ENCODE results near the gene CAMK2G.
"Not testable (repeated sequence)": the region's sequence is repeated elsewhere in the genome, so short reads cannot be mapped to it uniquely, and the experiment has no call there.

The CAMK2G gene

DNA sequence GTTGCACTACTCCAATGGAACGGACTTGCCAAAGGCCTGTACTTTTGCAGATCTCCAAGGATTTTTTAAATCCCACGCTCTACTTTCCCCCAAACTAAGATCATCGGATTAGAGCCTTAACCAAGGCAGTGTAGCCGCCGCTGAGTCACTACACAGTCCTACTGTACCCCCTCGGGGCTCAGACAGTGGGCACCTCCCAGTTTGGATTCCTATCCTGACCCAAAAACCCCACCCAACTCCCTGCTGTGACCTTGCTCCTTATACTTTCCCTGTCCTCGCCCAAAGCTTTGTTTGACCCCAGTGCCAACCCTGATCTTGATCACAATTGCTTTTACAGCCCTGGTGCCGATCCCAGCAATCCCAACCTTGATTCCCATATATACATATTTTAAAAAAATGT, 19.1 kb upstream of the CAMK2G start:
- peaks cover 12% of the 10 kb centered on the region for H3K4me1 Mint-ChIP-seq (ENCODE audit: low read depth)
- H3K9me3 Mint-ChIP-seq, result no peaks in the 10 kb centered on the region
- peaks cover 11% of the 10 kb centered on the region for H3K27me3 Mint-ChIP-seq (ENCODE audit: low read depth)
- H3K4me3 Mint-ChIP-seq, result no peak overlapping the region
- H3K27ac Mint-ChIP-seq, result no peak overlapping the region
- H3K36me3 Mint-ChIP-seq (ENCODE audit: low read depth), result no peaks in the 10 kb centered on the region

DNA sequence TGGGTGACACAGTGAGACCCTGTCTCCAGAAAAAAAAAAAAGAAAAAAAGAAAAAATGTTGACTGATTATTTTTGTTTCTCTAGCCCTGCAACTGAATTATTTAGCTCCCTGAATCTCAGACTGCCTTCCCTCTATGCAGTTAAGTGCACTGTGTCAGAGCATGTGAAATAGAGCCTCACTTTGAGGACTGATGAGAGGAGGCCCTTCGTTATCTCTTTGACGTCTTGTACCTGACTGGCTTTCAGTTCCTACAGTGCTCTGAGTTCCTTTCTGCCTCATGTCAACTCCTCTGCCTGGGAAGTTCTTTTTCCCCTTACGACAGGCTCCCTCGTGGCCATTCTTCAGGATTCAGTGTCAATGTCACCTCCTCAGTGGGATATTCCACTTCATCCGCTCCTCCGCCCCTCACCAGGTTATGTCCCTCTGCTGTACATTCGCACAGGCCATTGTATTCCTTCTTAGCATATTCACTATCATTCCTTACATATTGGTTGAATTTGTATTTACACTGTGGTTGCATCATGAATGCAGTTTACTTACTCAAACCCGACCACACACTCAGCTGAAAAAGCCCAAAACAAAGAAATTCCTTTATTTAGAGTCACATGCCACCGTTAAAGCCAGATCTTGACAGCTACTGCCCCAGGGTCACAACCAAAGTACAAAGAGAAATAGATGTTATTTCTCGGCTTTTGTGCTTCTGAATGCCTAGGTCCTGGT, 18.1 kb upstream of the CAMK2G start:
- Mint-ChIP-seq H3K27me3 (ENCODE audit: low read depth) (peaks cover 11% of the 10 kb centered on the region), H3K27ac (no peak overlapping the region), H3K9me3 (no peaks in the 10 kb centered on the region), H3K4me1 (ENCODE audit: low read depth) (peaks cover 14% of the 10 kb centered on the region), H3K36me3 (ENCODE audit: low read depth) (no peaks in the 10 kb centered on the region), H3K4me3 (no peak overlapping the region)

DNA sequence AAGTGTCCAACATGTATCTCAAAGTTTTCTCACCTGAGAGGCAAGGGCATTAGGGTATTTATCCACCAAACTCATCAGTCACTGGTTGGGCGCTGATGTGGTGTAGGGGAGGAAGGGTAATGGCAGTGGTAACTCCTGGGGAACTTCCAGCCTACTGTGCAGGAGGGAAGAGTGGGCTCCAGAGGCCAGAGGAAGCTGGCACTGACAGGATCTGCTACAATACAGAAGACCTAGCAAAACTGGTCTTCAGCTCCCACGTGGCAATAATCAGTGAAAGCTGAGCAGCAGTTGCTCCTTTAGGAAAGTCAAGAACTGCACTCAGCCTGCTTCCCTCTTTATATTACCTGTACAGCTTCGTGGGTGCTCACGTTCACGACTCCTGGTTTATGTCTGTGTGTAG, 17.2 kb upstream of the CAMK2G start:
- Mint-ChIP-seq H3K4me3 (no peak overlapping the region), H3K36me3 (ENCODE audit: low read depth) (no peaks in the 10 kb centered on the region), H3K9me3 (no peaks in the 10 kb centered on the region), H3K27ac (no peak overlapping the region), H3K4me1 (ENCODE audit: low read depth) (peaks cover 15% of the 10 kb centered on the region), H3K27me3 (ENCODE audit: low read depth) (peaks cover 11% of the 10 kb centered on the region)

DNA sequence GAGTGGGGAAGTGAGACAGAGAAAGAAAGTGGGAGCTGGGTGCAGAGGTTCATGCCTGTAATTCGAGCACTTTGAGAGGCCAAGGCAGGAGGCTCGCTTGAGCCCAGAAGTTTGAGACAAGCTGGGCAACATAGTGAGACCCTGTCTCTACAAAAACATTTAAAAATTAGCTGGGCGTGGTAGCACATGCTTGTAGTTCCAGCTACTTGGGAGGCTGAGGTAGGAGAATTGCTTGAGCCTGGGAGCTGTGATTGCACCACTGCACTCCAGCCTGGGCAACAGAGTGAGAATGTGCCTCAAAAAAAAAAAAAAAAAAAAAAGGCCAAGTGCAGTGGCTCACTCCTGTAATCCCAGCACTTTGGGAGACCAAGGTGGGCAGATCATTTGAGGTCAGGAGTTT, 16.5 kb upstream of the CAMK2G start:
- peaks cover 22% of the 10 kb centered on the region for H3K4me1 Mint-ChIP-seq (ENCODE audit: low read depth)
- H3K4me3 Mint-ChIP-seq; H3K36me3 Mint-ChIP-seq (ENCODE audit: low read depth); H3K27ac Mint-ChIP-seq; H3K9me3 Mint-ChIP-seq: not testable (repeated sequence)
- H3K27me3 Mint-ChIP-seq (ENCODE audit: low read depth), result peaks cover 13% of the 10 kb centered on the region

DNA sequence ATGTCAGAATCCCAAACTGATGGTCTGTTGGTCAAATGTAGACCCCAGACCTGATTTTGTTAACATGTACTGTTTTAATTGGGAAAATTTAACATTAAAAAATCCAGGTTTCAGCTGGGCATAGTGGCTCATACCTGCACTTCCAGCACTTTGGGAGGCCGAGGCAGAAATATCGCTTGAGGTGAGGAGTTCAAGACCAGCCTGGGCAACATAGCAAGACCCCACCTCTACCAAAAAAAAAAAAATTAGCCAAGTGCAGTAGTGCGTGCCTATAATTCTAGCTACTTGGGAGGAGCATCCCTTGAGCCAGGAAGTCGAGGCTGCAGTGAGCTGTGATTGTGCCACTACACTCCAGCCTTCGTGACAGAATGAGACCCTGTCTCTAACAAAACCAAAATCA, 15.9 kb upstream of the CAMK2G start:
- H3K9me3 Mint-ChIP-seq, result no peaks in the 10 kb centered on the region
- H3K36me3 Mint-ChIP-seq (ENCODE audit: low read depth), result no peaks in the 10 kb centered on the region
- H3K4me3 Mint-ChIP-seq, result no peak overlapping the region
- peaks cover 16% of the 10 kb centered on the region for H3K27me3 Mint-ChIP-seq (ENCODE audit: low read depth)
- no peak overlapping the region for H3K27ac Mint-ChIP-seq
- H3K4me1 Mint-ChIP-seq (ENCODE audit: low read depth), result peaks cover 23% of the 10 kb centered on the region

DNA sequence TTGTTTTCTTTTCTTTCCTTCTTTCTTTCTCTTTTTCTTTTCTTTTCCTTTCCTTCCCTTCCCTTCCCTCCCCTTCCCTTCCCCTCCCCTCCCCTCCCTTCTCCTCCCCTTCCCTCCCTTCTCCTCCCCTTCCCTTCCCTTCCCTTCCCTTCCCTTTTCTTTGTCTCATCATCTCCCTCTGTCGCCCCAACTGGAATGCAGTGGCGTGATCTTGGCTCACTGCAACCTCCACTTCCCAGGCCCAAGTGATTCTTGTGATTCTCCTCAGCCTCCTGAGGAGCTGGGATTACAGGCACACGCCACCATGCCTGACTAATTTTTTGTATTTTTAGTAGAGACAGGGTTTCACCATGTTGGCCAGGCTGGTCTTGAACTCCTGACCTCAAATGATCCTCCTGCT, 15.1 kb upstream of the CAMK2G start:
- H3K36me3 Mint-ChIP-seq (ENCODE audit: low read depth); H3K27ac Mint-ChIP-seq; H3K9me3 Mint-ChIP-seq; H3K4me3 Mint-ChIP-seq: not testable (repeated sequence)
- H3K4me1 Mint-ChIP-seq (ENCODE audit: low read depth), result peaks cover 20% of the 10 kb centered on the region
- peaks cover 16% of the 10 kb centered on the region for H3K27me3 Mint-ChIP-seq (ENCODE audit: low read depth)

DNA sequence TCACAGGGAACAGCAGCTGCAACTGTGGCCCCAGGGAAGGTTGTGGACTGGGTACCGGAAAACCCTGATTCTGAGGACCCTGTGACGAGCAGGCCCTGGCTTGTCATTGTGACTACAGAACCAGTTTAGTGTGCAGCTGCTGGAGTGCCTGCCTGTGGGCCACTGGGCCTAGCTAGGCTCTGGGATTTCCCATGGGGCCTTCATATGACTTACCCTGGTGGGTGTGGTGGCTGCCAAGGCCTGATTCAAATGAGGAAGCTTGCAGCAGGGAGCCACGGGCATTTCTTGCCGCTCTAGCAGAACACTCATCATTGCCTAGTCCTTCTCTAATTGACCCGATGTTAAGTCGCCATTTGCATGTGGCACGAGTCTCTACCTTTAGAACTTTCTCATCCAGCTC, 14.7 kb upstream of the CAMK2G start:
- Mint-ChIP-seq H3K9me3 (no peaks in the 10 kb centered on the region), H3K4me3 (no peak overlapping the region), H3K27me3 (ENCODE audit: low read depth) (peaks cover 16% of the 10 kb centered on the region), H3K27ac (no peak overlapping the region), H3K4me1 (ENCODE audit: low read depth) (peaks cover 16% of the 10 kb centered on the region), H3K36me3 (ENCODE audit: low read depth) (no peaks in the 10 kb centered on the region)

DNA sequence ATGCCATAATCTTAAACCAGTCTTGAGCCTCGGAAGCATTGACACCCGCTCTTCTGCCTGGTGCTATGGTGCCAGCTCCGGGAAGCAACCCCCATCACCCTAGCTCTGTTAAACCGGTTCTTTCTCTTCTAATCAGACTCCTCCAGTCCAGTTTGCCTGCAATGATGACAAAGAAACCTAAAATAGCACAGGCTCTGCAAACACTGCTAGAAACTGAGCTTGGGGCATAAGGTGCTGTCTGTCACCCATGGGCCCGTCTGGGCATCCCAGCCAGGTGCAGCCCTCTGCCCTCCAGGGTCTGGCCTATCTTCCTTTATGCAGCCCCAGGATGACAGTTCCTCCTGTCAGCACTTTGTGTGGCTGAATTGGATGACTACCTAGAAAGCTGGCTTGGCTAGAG, 14.2 kb upstream of the CAMK2G start:
- Mint-ChIP-seq H3K27me3 (ENCODE audit: low read depth) (peaks cover 16% of the 10 kb centered on the region), H3K4me3 (no peak overlapping the region), H3K27ac (no peak overlapping the region), H3K36me3 (ENCODE audit: low read depth) (no peaks in the 10 kb centered on the region), H3K9me3 (no peaks in the 10 kb centered on the region), H3K4me1 (ENCODE audit: low read depth) (peaks cover 15% of the 10 kb centered on the region)

DNA sequence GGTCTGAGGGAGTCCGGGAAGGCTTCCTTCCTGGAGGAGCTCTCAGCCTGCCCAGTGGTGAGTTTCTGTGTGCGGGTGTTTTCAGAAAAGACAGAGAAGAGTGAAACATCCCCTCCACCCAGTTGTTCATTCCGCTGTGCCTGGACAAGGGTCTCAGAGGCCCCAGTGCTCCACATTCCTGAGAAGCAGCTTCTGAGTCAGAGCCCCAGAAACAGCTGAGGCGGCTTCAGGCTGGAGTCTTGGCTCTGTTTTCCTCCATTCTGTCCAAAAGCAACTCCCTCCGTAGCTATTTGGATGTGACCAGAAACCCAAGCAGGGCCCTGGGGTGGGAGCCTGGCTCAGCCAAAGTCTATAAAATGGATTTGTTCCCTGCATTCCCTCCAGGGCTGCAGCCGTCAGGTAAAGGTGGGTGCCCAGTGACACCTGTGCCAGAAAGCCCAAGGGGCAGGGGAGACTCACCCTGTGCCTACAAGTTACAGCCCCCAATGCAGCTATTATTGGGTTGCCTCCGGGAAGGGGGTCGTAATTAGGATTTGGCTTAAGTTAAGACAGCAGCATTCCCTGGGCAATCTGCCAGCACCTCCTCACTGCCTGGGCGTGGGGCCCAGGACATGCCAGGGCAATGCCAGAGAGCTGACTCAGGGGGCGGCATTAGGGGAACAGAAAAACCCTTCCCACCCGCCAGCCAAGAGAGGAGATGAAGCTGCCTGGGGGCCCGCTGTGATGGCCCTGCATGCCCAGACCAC, 13.1 kb upstream of the CAMK2G start:
- peaks cover 15% of the 10 kb centered on the region for H3K4me1 Mint-ChIP-seq (ENCODE audit: low read depth)
- H3K9me3 Mint-ChIP-seq, result no peaks in the 10 kb centered on the region
- H3K27ac Mint-ChIP-seq, result no peak overlapping the region
- peaks cover 7% of the 10 kb centered on the region for H3K27me3 Mint-ChIP-seq (ENCODE audit: low read depth)
- no peaks in the 10 kb centered on the region for H3K36me3 Mint-ChIP-seq (ENCODE audit: low read depth)
- H3K4me3 Mint-ChIP-seq, result no peak overlapping the region

DNA sequence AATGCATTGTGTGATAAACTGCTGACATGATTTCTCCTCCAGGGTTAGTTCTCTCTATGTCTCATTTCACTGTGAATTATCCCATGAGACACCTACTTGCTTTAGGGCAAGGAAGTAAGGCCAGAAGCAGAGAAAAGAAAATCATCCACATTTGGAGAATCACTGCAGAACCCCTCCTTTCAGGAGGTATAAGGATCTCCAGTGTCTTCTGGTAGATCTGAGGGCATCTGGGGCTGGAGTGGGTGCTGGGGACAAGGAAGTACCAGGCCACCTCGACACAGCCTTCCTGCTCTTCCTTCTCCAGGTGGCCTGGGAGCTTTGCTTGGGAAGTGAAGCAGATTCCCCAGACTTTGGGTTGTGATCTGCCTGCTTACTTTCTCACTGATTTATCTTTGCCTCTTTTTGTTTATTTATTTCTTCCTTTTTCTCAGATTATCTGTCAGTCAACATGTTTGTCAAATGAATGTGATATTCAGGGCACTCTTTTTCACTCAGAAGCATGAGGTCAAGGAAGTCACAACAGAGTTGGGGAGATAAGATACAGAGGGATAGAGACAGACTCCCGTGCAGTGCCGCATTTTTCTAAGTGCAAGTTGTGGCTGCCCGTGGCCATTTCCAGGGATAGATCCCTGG, 12.4 kb upstream of the CAMK2G start:
- peaks cover 5% of the 10 kb centered on the region for H3K27me3 Mint-ChIP-seq (ENCODE audit: low read depth)
- H3K36me3 Mint-ChIP-seq (ENCODE audit: low read depth), result no peaks in the 10 kb centered on the region
- H3K4me3 Mint-ChIP-seq, result no peak overlapping the region
- H3K4me1 Mint-ChIP-seq (ENCODE audit: low read depth), result peaks cover 15% of the 10 kb centered on the region
- no peaks in the 10 kb centered on the region for H3K9me3 Mint-ChIP-seq
- H3K27ac Mint-ChIP-seq, result no peak overlapping the region

DNA sequence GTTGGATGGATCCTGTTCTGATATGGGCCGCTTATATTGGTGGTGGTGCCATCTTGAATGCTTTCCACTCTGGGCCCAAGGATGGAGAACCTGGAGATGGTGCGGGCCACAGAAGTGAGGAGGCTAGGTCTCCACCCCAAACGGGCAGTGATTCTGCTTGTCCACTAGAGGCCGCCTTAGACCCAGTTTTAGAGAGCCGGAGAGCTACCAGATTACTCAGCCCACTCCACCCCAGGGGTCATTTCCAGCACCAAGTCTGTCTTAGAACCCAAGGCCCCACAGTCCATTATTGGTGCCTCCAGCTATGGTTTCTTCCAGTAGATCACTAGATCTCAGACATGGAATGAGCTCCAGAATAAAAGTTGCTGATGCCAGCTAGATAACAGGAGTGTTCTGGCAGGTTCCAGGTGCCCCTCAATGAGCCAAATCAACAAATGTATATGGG, 11.8 kb upstream of the CAMK2G start:
- Mint-ChIP-seq H3K4me3 (no peak overlapping the region), H3K4me1 (ENCODE audit: low read depth) (peaks cover 17% of the 10 kb centered on the region), H3K36me3 (ENCODE audit: low read depth) (no peaks in the 10 kb centered on the region), H3K27me3 (ENCODE audit: low read depth) (peaks cover 9% of the 10 kb centered on the region), H3K27ac (no peak overlapping the region), H3K9me3 (no peaks in the 10 kb centered on the region)

DNA sequence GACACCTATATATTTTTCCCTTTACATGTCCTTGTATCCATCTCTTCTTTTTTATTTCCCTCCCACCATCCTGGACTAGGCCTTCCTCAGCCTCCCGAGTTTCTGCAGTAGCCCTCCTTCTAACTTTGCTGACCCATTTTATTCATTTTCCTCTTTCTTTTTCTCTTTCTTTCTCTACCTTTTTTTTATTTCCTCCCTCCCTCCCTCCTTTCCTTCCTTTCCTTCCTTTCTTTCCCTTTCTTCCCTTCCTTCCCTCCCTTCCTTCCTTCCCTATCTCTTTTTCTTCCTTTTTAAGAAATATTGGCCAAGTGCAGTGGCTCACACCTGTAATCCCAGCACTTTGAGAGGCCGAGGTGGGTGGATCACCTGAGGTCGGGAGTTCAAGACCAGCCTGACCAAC, 9.7 kb upstream of the CAMK2G start:
- Mint-ChIP-seq H3K4me3 (no peak overlapping the region), H3K27me3 (ENCODE audit: low read depth) (peaks cover 21% of the 10 kb centered on the region), H3K27ac (no peak overlapping the region), H3K4me1 (ENCODE audit: low read depth) (peaks cover 27% of the 10 kb centered on the region), H3K9me3 (no peaks in the 10 kb centered on the region), H3K36me3 (ENCODE audit: low read depth) (no peaks in the 10 kb centered on the region)

DNA sequence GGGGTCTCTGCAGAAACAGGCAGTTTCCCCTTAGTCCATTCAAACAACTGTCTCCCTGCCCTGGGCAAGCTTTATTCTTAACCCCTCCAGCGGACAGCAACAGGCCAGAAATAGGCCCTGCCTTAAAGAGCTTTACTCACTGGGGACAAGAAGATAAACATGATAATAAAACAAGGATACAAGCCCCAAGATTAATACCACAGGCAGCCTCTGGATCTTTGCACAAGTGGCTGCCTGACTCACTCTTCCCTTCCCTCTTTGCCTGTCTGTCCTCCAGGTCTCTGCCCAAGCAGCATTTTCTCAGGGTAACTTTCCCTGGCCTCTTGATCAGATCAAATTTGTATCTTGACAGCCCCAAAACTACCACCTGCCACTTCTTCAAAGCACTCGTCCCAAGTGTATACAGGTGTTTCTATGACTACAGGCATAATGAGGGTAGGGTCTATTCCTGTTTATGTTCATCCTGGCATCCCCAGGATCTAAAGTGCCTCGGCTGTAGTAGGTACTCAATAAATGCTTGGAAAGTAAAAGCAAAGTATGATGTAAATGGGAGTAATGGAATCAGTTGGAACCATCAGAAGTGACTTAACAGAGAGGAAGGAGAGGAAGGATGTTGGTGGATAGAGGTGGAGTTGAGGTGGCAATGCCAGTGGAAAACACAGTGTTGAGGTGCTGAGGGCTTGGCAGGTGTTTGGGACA, 7.0 kb upstream of the CAMK2G start:
- Mint-ChIP-seq H3K36me3 (ENCODE audit: low read depth) (no peaks in the 10 kb centered on the region), H3K4me3 (no peak overlapping the region), H3K27me3 (ENCODE audit: low read depth) (peaks cover 31% of the 10 kb centered on the region), H3K9me3 (no peaks in the 10 kb centered on the region), H3K4me1 (ENCODE audit: low read depth) (peaks cover 26% of the 10 kb centered on the region), H3K27ac (no peak overlapping the region)

DNA sequence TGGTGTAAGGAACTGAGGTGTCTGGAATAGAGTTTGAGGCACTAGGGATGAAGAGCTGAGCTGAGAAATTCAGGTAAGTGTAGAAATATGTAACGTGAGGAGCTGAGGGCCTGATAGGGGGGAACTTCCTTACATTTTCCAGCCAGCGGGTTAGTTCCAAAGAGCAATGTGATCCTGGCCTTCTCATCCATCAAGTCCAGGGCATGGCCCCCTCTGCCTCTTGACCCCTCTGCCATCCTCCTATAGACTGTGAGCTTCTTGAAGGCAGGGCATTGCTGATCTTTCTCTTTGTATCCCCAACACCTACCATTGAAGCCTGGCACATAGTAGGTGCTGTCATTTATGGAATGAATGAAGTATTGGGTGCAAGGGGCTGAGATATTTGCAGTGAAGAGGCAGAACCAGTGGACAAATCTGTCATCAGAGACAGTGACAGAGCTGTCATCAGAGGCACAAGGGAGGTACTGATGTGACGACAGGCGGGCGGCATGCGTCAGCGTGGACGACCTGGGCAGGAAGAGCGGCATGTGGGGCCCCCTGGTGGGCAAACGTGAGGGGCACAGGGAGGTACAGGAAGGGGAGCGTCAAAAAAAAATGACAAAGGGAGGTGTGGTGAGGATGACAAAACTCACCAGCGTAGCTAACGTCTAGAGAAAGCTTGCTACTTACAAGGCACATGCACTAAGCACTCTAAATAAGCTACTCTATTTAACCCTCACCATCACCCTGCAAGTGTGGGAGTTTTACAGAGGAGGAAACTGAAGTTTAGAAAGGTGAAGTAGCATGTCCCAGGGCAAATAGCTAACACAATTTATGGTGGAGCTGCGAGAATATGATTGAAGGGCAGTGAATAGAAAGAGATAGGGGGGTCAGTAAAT, 5.2 kb upstream of the CAMK2G start:
- Mint-ChIP-seq H3K4me1 (ENCODE audit: low read depth) (peaks cover 24% of the 10 kb centered on the region), H3K27me3 (ENCODE audit: low read depth) (peaks cover 27% of the 10 kb centered on the region), H3K36me3 (ENCODE audit: low read depth) (no peaks in the 10 kb centered on the region)

More for the DNA sequence above, 5.2 kb upstream of the CAMK2G start:
- peak overlapping the region; percentile 61 for H3K27ac Mint-ChIP-seq
- no peak overlapping the region for H3K4me3 Mint-ChIP-seq
- H3K9me3 Mint-ChIP-seq, result no peaks in the 10 kb centered on the region

All from T-helper 1 cell treated with Interleukin-12 subunit alpha and Interleukin-12 subunit beta and Interleukin-4 antibody, amounts not matched to agents 30 μg/mL and 1 μg/mL, for 36 hours (primary cell).